ENCODE measurements around the gene RGS19.

RGS19 gene

DNA sequence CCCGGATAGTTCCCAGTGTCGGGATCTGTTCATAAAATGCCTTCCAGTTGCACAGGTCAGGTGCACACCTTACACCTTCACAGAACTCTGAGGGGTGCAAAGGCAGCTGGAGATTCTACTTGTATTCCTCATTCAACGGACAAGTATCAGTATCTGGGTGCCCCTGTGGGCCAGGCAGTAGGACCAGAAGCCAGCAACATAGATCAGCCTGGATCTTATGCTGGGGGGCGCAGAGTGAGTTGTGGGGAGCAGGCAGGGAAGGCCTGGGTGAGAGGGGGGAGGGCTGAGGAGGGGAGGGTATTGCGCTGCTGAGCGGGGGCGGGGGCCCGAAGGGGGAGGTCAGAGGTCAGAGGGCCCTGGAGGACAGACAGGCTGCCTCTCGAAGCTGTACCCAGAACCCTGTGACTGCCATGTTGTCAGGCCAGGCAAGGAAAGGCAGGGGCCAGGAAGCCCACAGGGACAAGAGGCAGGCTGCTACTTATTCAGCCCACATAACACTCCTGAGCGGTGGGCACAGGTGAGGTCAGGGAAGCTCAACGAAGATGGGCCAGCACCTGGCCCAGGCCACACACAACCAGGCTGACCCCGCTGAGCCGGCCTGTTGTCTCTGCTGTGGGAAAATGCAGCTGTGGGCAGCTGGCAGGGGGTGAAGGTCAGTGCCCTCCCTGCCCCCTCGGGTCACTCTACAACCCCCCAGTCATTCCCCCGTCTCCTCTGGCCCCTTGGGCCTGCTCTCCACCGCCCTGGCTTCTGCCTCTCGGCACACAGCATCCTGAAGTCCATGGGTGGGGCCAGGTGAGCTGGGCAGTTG, 1.7 kb upstream of the RGS19 start:
- Mint-ChIP-seq H3K36me3 (peaks cover 8 to 13% of the 10 kb centered on the region in 2 donors), H3K27me3 (peaks cover 5 to 26% of the 10 kb centered on the region in 2 donors), H3K4me1 (peaks cover 45 to 78% of the 10 kb centered on the region in 2 donors), H3K27ac (peak overlapping the region; percentile 56), H3K4me3 (peak overlapping the region; percentile 84 to 88), H3K9me3 (no peaks in the 10 kb centered on the region)
- DNase-seq (no peak), ATAC-seq (replicated peaks) (no peak)

DNA sequence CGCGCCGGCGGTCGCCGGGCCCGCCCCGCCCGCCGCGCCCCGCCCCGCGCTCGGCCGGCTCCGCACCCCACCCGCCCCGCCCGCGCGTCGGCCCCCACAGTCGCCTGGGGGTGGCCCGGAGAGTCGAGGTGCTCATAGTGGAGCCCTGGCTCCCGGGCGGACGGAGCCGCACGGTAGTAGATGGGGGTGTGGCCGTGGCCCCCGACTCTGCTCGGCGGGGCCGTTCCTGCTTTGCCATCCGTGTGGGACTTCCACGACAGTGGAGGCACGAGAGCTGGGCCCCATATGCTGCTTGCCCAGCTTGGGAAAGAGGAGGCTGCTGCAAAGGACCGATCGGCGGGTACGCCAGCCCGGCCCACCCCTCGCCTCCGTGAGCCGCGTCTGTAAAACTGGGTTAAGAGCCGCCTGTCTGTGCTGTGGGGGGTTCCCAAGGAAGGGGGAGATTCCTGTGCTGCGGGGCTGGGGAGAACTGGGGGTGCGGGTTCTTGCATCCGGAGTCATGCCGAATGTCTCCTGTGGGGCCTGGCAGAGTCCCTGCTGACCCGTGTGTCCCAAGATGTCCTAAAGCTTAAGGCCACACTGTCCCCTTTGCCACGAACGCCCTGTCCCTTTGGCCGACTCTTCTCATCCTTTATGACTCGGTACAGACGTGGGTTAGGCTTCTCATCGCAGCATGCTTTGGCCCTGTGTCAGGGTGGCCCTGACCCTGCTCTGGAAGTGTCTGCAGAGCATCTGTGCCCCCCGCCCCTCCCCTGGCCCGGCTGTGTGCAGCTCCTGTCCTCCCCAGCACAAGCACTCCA, 895 bp upstream of the RGS19 start, which contains the start of gene OPRL1:
Gene OPRL1, plus strand, starts transcription at position 70 of the 800 bp plus-strand sequence. CDS start 12,639 bp downstream, outside the sequence.
- Mint-ChIP-seq H3K4me3 (peak within 1 kb of the TSS; percentile 94 to 97), H3K27ac (peak within 1 kb of the TSS; percentile 95), H3K4me1 (peaks cover 52 to 86% of the 10 kb centered on the region in 2 donors), H3K27me3 (peaks cover 5 to 18% of the 10 kb centered on the region in 2 donors), H3K36me3 (peaks cover 16 to 19% of the 10 kb centered on the region in 2 donors), H3K9me3 (no peaks in the 10 kb centered on the region)
- peak; percentile 3 to 14 for ATAC-seq (replicated peaks)
- no peak for DNase-seq

DNA sequence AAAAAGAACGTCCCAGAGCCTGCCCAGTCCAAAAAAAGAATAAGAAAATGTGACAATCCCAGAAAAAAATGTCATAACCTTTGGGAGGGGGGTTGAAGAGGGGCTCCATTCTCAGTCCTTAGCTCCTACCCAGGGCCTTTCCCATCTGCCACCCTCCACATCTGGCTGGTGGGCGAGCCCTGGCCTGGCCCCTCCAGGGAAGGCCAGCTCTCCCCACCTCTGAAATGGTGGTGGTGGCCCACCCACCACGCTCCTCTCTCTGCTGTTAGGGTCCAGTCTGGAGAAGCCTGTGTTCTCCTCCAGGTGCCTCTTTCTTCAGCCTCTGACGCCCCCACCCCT, 415 bp downstream of the RGS19 start:
- ATAC-seq (replicated peaks) (no peak), DNase-seq (no peak)
- peak overlapping the region; percentile 94 to 97 for H3K4me3 Mint-ChIP-seq
- peaks cover 50 to 88% of the 10 kb centered on the region in 2 donors for H3K4me1 Mint-ChIP-seq
- H3K27ac Mint-ChIP-seq, result peak overlapping the region; percentile 95
- H3K27me3 Mint-ChIP-seq, result peaks cover 0 to 5% of the 10 kb centered on the region in 2 donors
- peaks cover 19 to 24% of the 10 kb centered on the region in 2 donors for H3K36me3 Mint-ChIP-seq
- no peaks in the 10 kb centered on the region for H3K9me3 Mint-ChIP-seq

DNA sequence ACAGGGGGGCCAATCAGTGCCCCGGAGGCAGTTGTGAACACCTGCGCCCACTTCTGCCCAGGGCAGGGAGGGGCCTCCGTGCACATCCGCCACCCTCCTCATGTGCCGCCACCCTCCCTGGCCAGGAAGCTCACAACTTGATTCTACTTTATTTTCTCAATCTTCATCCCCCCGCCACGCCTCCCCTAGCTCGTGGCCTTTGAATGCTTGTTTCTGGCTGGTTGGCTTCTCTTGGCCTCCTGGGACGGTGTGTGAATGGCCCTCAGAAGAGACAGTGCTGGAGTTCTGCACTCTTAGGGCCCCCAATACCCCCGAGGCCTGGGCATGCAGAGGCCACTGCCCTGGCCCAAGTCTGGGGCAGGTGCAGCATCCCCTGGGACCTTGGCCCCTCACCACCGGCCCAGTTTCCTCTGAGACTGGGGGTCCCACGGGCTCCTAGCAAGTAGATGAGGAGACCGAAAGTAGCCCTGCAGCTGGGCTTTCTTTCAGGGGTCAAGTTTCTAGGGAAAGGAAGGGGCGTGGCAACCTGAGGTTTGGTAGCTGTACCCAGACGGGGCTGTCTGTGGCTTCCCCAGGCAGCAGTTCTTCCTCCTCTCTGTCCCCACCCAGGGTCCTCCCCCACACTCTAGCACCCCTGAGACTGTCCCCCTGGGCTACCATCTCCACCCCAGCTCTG, 1.3 kb downstream of the RGS19 start:
- H3K9me3 Mint-ChIP-seq, result no peaks in the 10 kb centered on the region
- peak overlapping the region; percentile 94 to 97 for H3K4me3 Mint-ChIP-seq
- H3K4me1 Mint-ChIP-seq, result peaks cover 47 to 88% of the 10 kb centered on the region in 2 donors
- H3K27me3 Mint-ChIP-seq, result peaks cover 0 to 1% of the 10 kb centered on the region in 2 donors
- peak overlapping the region; percentile 96 for H3K27ac Mint-ChIP-seq
- peaks cover 19 to 24% of the 10 kb centered on the region in 2 donors for H3K36me3 Mint-ChIP-seq
- DNase-seq (peak; percentile 66), ATAC-seq (replicated peaks) (peak; percentile 51 to 59)

DNA sequence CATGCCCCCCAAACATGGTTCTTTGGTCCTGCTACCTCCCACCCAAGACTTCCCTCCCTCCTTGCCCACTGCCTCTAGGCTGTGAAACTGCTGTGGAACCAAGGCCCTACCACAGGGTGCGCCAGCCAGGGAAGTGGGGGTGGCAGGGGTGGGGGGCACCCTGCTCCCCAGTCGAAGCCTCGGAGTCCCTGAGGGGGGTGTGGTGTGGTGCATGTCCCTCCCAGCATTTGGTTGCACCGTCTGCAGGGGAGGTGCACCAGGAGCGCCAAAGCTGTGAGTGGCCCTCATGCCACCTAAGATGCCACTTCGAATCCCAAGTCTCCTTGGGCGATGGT, 1.8 kb downstream of the RGS19 start:
- peak overlapping the region; percentile 94 to 97 for H3K4me3 Mint-ChIP-seq
- H3K4me1 Mint-ChIP-seq, result peaks cover 43 to 83% of the 10 kb centered on the region in 2 donors
- H3K9me3 Mint-ChIP-seq, result no peaks in the 10 kb centered on the region
- ATAC-seq (replicated peaks), result peak in 1 of 2 donors; percentile 2
- DNase-seq, result no peak
- H3K27ac Mint-ChIP-seq, result peak overlapping the region; percentile 96
- peaks cover 19 to 24% of the 10 kb centered on the region in 2 donors for H3K36me3 Mint-ChIP-seq
- no peaks in the 10 kb centered on the region for H3K27me3 Mint-ChIP-seq

DNA sequence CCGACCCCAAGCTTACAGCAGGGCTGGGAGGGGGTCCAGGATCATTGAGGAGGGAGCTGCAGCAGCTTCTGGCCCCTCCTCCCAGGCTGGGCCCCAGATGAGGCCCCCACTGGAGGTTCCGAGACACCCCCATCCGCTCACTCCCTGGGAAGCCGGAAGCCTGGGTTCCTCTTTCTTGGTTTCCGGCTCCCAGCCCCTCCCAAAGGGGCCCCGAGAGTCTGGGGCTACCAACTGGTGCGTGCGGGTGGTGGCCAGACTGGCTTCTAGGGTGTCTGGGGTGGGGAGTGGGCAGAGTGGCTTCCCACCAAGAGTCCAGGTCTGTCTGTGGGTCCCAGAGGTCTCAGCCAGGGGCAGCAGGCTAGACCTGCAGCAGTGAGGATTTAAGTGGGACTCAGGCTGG, 2.2 kb downstream of the RGS19 start:
- H3K27me3 Mint-ChIP-seq, result no peaks in the 10 kb centered on the region
- peak overlapping the region; percentile 94 to 97 for H3K4me3 Mint-ChIP-seq
- DNase-seq, result peak; percentile 49
- H3K9me3 Mint-ChIP-seq, result no peaks in the 10 kb centered on the region
- H3K4me1 Mint-ChIP-seq, result peaks cover 43 to 83% of the 10 kb centered on the region in 2 donors
- H3K27ac Mint-ChIP-seq, result peak overlapping the region; percentile 96
- peak; percentile 20 to 23 for ATAC-seq (replicated peaks)
- H3K36me3 Mint-ChIP-seq, result peaks cover 19 to 27% of the 10 kb centered on the region in 2 donors

DNA sequence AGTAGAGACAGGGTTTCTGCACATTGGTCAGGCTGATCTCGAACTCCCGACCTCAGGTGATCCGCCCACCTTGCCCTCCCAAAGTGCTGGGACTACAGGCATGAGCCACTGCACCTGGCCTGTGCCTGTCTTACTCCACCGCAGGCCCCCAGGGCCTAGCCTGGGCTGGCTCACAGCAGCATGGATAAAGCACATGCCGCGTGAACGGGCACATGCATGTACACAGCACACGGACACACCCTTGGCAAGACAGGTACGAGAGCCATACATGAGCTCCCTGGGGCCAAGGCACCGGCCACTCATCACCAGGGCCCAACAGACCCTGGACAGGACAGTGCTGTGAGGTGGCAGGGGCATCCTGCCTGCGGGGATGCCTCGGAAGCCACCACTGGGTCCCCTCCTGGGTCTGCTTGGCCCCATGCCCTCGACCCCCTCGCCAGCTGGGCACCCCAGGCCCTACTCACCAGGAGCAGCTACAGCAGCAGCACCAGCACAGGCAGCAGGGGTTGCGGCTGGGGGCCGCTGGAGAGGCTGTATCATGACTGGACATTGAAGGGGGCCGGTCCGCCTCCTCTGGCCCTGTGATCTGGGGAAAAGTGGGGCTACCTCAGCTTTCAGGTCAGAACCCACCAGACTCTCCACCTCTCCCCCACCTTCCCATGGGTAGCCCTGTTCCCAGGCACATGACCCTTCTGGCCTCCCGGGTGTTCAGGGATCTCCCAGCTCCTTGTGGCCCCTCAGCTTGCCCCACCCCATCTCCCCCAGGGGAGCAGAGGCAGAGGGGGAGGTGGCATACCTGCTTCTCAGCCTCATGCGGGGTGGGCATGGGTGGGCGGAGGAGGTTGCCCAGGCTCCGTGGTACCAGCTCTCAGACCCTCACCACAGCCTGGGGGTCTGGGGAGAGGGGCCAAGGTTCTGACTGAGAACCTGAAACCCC, 3.0 kb downstream of the RGS19 start:
- DNase-seq, result no peak
- Mint-ChIP-seq H3K27ac (peak overlapping the region; percentile 96), H3K4me1 (peaks cover 43 to 83% of the 10 kb centered on the region in 2 donors)

DNA sequence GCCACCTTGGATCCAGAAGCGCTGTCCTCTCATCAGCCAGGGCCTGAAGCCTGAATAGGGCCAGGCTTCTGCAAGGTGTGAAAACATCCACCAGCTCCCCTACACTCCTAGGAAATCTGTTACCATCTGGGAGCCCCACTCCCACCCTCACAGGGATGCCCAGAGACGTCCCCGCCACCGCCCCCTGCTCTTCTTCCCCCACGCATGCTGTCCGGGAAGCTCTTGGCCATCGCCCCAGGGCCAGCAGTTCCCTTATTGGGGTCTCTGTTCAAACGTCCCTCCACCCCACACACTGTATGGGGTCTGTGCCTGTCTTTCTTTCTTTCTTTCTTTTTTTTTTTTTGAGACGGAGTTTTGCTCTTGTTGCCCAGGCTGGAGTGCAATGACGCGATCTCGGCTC, 3.8 kb downstream of the RGS19 start:
- no peak for ATAC-seq (replicated peaks)
- Mint-ChIP-seq H3K4me3 (no peak overlapping the region), H3K36me3 (peaks cover 19 to 33% of the 10 kb centered on the region in 2 donors), H3K27ac (peak overlapping the region; percentile 76), H3K9me3 (no peaks in the 10 kb centered on the region), H3K4me1 (peaks cover 42 to 81% of the 10 kb centered on the region in 2 donors), H3K27me3 (no peaks in the 10 kb centered on the region)
- DNase-seq, result no peak

More for the DNA sequence above, 3.0 kb downstream of the RGS19 start:
- Mint-ChIP-seq H3K9me3 (no peaks in the 10 kb centered on the region), H3K27me3 (no peaks in the 10 kb centered on the region), H3K4me3 (peak overlapping the region; percentile 94 to 97), H3K36me3 (peaks cover 19 to 33% of the 10 kb centered on the region in 2 donors)
- ATAC-seq (replicated peaks), result no peak

DNA sequence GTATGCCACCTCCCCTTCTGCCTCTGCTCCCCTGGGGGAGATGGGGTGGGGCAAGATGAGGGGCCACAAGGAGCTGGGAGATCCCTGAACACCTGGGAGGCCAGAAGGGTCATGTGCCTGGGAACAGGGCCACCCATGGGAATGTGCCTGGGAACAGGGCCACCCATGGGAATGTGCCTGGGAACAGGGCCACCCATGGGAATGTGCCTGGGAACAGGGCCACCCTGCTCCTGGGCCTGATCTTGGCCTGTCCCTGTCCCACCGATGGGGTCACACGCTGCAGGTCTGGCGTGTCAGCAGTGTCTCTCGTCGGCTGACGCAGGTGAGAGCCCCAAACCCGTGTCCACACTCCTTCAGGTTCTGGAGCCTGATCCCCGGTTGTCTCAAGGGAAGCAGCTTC, 4.4 kb downstream of the RGS19 start:
- peaks cover 38 to 78% of the 10 kb centered on the region in 2 donors for H3K4me1 Mint-ChIP-seq
- no peak overlapping the region for H3K4me3 Mint-ChIP-seq
- ATAC-seq (replicated peaks) (no peak), DNase-seq (no peak)
- H3K9me3 Mint-ChIP-seq, result no peaks in the 10 kb centered on the region
- no peaks in the 10 kb centered on the region for H3K27me3 Mint-ChIP-seq
- peaks cover 19 to 33% of the 10 kb centered on the region in 2 donors for H3K36me3 Mint-ChIP-seq
- peak overlapping the region; percentile 76 for H3K27ac Mint-ChIP-seq

DNA sequence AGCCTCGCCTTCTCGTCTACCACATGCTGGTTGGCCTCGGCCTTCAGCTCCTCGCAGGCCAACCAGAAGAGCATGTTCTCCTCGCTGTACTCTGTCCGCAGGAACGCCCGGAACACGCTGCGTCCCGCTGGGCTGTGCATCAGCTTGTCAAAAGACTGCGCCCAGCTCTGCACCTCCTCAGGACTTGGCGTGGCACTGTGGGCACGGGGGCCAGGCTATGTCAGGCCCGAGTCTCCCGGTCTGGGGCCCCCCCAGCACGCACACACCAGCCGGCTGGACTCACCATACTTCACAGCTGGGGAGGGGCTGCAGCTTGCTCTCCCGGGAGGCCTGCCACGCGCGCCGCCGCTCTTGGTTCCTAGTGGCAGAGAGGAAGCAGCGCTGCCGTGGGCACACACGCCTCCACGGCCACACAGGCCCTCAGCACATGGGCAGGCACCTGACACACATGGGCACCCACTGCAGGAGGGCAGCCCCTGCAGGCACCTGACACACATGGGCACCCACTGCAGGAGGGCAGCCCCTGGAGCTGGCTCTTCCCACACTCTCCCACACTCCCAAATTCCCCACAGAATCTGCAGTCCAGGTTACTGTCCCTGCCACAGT, 5.0 kb downstream of the RGS19 start:
- no peak for ATAC-seq (replicated peaks)
- H3K4me1 Mint-ChIP-seq, result peaks cover 38 to 84% of the 10 kb centered on the region in 2 donors
- no peak for DNase-seq
- no peak overlapping the region for H3K4me3 Mint-ChIP-seq
- peak overlapping the region; percentile 7 for H3K27ac Mint-ChIP-seq
- H3K36me3 Mint-ChIP-seq, result peaks cover 19 to 33% of the 10 kb centered on the region in 2 donors
- H3K9me3 Mint-ChIP-seq, result no peaks in the 10 kb centered on the region
- H3K27me3 Mint-ChIP-seq, result no peaks in the 10 kb centered on the region

DNA sequence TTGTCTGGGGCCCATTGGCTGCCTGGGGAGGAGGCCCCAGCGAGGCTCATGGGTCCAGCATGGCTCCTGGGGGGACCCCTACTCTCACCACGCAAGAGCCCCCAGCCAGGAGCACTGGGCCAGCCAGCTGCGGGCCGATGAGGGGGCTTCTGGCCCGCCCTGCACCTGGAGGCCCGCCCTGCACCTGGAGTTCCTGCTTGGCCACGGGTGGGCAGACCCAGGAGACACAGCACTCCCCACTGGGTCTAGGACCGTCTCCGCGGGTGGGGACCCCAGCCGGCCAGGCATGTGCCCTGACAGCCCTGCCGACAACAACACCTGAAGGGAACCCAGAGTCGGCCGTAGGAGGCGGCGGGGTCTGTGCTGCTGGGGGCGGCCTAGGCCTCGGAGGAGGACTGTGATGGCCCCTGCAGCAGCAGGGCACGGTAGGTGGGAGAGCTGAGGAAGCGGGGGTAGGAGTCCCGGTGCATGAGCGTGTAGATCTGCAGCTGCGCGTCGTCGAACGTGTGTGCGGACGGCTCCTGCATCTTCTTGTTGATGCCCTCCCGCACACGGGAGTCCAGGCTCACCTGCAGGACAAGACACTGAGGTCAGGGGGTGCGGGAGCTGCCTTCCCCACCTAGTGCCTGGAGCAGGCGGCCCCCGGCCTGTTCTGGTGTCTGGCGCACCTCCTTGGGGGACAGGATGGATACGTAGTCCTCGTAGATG, 5.7 kb downstream of the RGS19 start:
- Mint-ChIP-seq H3K36me3 (peaks cover 14 to 33% of the 10 kb centered on the region in 2 donors), H3K27me3 (no peaks in the 10 kb centered on the region), H3K4me3 (no peak overlapping the region), H3K27ac (no peak overlapping the region), H3K4me1 (peaks cover 38 to 84% of the 10 kb centered on the region in 2 donors), H3K9me3 (no peaks in the 10 kb centered on the region)
- DNase-seq, result no peak
- ATAC-seq (replicated peaks), result no peak

DNA sequence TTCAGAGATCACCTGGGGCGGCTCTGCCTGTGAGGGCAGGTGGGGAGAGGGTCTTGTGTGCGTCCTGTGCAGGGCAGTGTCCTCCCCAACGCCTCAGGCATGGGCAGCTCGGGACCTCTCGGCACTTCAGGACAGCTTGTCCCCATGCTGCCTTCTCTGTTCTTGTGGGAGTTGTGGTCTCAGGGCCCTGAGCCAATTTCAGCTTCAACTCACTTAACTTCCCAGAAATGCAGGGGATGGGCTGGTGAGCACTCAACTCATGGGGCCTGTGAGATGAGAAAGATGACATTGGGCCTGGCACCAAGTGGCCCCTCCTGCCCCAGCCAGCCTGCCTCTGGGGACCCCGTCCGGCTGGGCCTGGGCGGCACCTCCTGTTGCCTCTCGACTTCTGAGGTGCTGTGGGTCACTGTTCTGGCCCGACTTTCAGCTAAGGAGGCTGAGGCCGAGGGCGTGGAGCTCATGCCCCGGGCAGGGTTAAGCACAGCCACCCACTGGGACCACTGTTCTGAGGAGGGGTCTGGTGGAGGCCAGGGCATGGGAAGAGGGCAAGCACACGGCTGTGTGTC, 6.7 kb downstream of the RGS19 start:
- peak overlapping the region; percentile 87 for H3K27ac Mint-ChIP-seq

More for the DNA sequence above, 6.7 kb downstream of the RGS19 start:
- peaks cover 12 to 29% of the 10 kb centered on the region in 2 donors for H3K36me3 Mint-ChIP-seq
- no peak overlapping the region for H3K4me3 Mint-ChIP-seq
- H3K4me1 Mint-ChIP-seq, result peaks cover 42 to 82% of the 10 kb centered on the region in 2 donors
- no peak for DNase-seq
- H3K27me3 Mint-ChIP-seq, result no peaks in the 10 kb centered on the region
- no peak for ATAC-seq (replicated peaks)
- no peaks in the 10 kb centered on the region for H3K9me3 Mint-ChIP-seq
